Measurements from ENCODE around the gene TUT7. TPM values are rescaled to one million over a fixed set of nuclear protein-coding genes. Genes with fewer than 3 reads are reported as not detected.
"Not testable (repeated sequence)": the region's sequence is repeated elsewhere in the genome, so short reads cannot be mapped to it uniquely, and the experiment has no call there.

TUT7 gene
- total and polyA plus RNA-seq, 7 donors: 11.6 to 59.0 (median 39.2) TPM

GRCh38 chr9:86300701-86301100 lies 53.5 kb downstream of the TUT7 start:
- no peak overlapping the region for H3K27ac ChIP-seq
- no peaks in the 10 kb centered on the region for H3K4me1 ChIP-seq
- intact Hi-C loops (cut with DNase I): no loop called here
- H3K9me3 ChIP-seq: no peaks in the 10 kb centered on the region
- H3K27me3 ChIP-seq: no peaks in the 10 kb centered on the region
- DNase-seq: no peak
- no peak overlapping the region for H3K4me3 ChIP-seq
- H3K36me3 ChIP-seq: peaks cover 6 to 99% (median 60%) of the 10 kb centered on the region in 4 donors
- no peak for TF ChIP-seq POLR2AphosphoS5 (IDR thresholded peaks at IDR 0.05)
- TF ChIP-seq, protein P1, sequence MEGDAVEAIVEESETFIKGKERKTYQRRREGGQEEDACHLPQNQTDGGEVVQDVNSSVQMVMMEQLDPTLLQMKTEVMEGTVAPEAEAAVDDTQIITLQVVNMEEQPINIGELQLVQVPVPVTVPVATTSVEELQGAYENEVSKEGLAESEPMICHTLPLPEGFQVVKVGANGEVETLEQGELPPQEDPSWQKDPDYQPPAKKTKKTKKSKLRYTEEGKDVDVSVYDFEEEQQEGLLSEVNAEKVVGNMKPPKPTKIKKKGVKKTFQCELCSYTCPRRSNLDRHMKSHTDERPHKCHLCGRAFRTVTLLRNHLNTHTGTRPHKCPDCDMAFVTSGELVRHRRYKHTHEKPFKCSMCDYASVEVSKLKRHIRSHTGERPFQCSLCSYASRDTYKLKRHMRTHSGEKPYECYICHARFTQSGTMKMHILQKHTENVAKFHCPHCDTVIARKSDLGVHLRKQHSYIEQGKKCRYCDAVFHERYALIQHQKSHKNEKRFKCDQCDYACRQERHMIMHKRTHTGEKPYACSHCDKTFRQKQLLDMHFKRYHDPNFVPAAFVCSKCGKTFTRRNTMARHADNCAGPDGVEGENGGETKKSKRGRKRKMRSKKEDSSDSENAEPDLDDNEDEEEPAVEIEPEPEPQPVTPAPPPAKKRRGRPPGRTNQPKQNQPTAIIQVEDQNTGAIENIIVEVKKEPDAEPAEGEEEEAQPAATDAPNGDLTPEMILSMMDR (IDR thresholded peaks at IDR 0.05): no peak
- TF ChIP-seq EP300 (IDR thresholded peaks at IDR 0.05): no peak
- TF ChIP-seq POLR2A (IDR thresholded peaks at IDR 0.05): no peak
- 95 to 98% methylated on average over 2 of the region's 2 CpGs for WGBS, 2 donors

GRCh38 chr9:86298873-86299272 lies 55.3 kb downstream of the TUT7 start:
- Histone ChIP-seq H3K9me3 (no peaks in the 10 kb centered on the region), H3K27ac (no peak overlapping the region), H3K36me3 (peaks cover 6 to 94% (median 52%) of the 10 kb centered on the region in 4 donors), H3K27me3 (no peaks in the 10 kb centered on the region), H3K4me3 (no peak overlapping the region), H3K4me1 (no peaks in the 10 kb centered on the region)
- DNase-seq: no peak
- 91 to 94% methylated on average over 11 of the region's 11 CpGs for WGBS, 2 donors
- TF ChIP-seq POLR2AphosphoS5 (IDR thresholded peaks at IDR 0.05) (no peak), EP300 (IDR thresholded peaks at IDR 0.05) (no peak), POLR2A (IDR thresholded peaks at IDR 0.05) (no peak)
- TF ChIP-seq, protein P1 (IDR thresholded peaks at IDR 0.05): no peak
- intact Hi-C loops (cut with DNase I): no loop called here

GRCh38 chr9:86290341-86290740 lies 63.9 kb downstream of the TUT7 start:
- WGBS, 2 donors: 95% methylated on average over 6 of the region's 6 CpGs
- H3K27me3 ChIP-seq; intact Hi-C loops (cut with DNase I); H3K4me3 ChIP-seq; H3K9me3 ChIP-seq; DNase-seq; H3K27ac ChIP-seq; H3K4me1 ChIP-seq: not testable (repeated sequence)
- peaks cover 0 to 41% (median 0%) of the 10 kb centered on the region in 4 donors for H3K36me3 ChIP-seq

GRCh38 chr9:86288499-86289198 lies 65.6 kb downstream of the TUT7 start:
- Histone ChIP-seq H3K9me3 (no peaks in the 10 kb centered on the region), H3K4me3 (no peak overlapping the region), H3K27me3 (no peaks in the 10 kb centered on the region), H3K27ac (no peak overlapping the region), H3K36me3 (peaks cover 0 to 30% (median 0%) of the 10 kb centered on the region in 4 donors), H3K4me1 (no peaks in the 10 kb centered on the region)
- TF ChIP-seq EP300 (IDR thresholded peaks at IDR 0.05) (no peak), POLR2AphosphoS5 (IDR thresholded peaks at IDR 0.05) (no peak), POLR2A (IDR thresholded peaks at IDR 0.05) (no peak)
- TF ChIP-seq, protein P1 (IDR thresholded peaks at IDR 0.05): no peak
- intact Hi-C loops (cut with DNase I): loop anchor here (10.0 kb wide), 1 partner anchor 254 kb away; no protein-coding TSS in a partner anchor
- no peak for DNase-seq
- WGBS, 2 donors: 94% methylated on average over 6 of the region's 6 CpGs

GRCh38 chr9:86287013-86287412 lies 67.2 kb downstream of the TUT7 start:
- no peak for DNase-seq
- no peaks in the 10 kb centered on the region for H3K27me3 ChIP-seq
- WGBS, 2 donors: 68 to 80% methylated on average over 7 of the region's 7 CpGs
- TF ChIP-seq EP300 (IDR thresholded peaks at IDR 0.05) (no peak), POLR2A (IDR thresholded peaks at IDR 0.05) (no peak), POLR2AphosphoS5 (IDR thresholded peaks at IDR 0.05) (no peak)
- TF ChIP-seq, protein P1 (IDR thresholded peaks at IDR 0.05): peak in 1 of 4 experiments; percentile 15
- H3K4me1 ChIP-seq: peaks cover 0 to 7% (median 6%) of the 10 kb centered on the region in 4 donors
- no peak overlapping the region for H3K4me3 ChIP-seq
- H3K9me3 ChIP-seq: no peaks in the 10 kb centered on the region
- no peak overlapping the region for H3K27ac ChIP-seq
- intact Hi-C loops (cut with DNase I): loop anchor here (10.0 kb wide), 1 partner anchor 252 kb away; no protein-coding TSS in a partner anchor
- peaks cover 0 to 22% (median 0%) of the 10 kb centered on the region in 4 donors for H3K36me3 ChIP-seq
